Endothelial cell (in vitro differentiated cells): ENCODE data around the gene KRTAP2-2. TPM values are rescaled to one million over a fixed set of nuclear protein-coding genes. Genes with fewer than 3 reads are reported as not detected.

Experiments
- DNase-seq: peaks from one replicate; pipeline ENCODE4 v3.0.0; 2021; ENCODE audit warnings: low spot score
- H3K27ac Mint-ChIP-seq: one replicate; pipeline ENCODE4 v1.8.0; 2021; ENCODE audit warnings: mixed read lengths, inconsistent platforms; ENCODE audit not compliant: unreplicated experiment
- H3K27me3 Mint-ChIP-seq: one replicate; pipeline ENCODE4 v1.8.0; 2021; ENCODE audit warnings: mild to moderate bottlenecking, moderate library complexity, mixed read lengths, inconsistent platforms; ENCODE audit not compliant: unreplicated experiment
- H3K36me3 Mint-ChIP-seq: one replicate; pipeline ENCODE4 v1.8.0; 2021; ENCODE audit warnings: mild to moderate bottlenecking, low read depth, mixed read lengths, inconsistent platforms; ENCODE audit not compliant: unreplicated experiment
- H3K4me1 Mint-ChIP-seq: one replicate; pipeline ENCODE4 v1.8.0; 2021; ENCODE audit warnings: mild to moderate bottlenecking, mixed read lengths, inconsistent platforms; ENCODE audit not compliant: unreplicated experiment
- H3K4me3 Mint-ChIP-seq: one replicate; pipeline ENCODE4 v1.8.0; 2021; ENCODE audit warnings: mild to moderate bottlenecking, mixed read lengths, inconsistent platforms; ENCODE audit not compliant: unreplicated experiment
- H3K9me3 Mint-ChIP-seq: one replicate; pipeline ENCODE4 v1.8.0; 2021; ENCODE audit warnings: mixed read lengths, inconsistent platforms; ENCODE audit not compliant: unreplicated experiment
- total RNA-seq: library from RNA; stranded (reverse); fragmentation: NEBNext Ultra II Directional; extraction: Animal tissue kit (Norgen Biotek cat#: 25700); gene quantifications from one replicate; pipeline ENCODE4 v1.2.1, GENCODE V29; 2021; ENCODE audit not compliant: unreplicated experiment
- TF ChIP-seq, protein P1 (sequence below): fragments of 200-600 bp; sonication (generic); IDR thresholded peaks from one replicate; pipeline ENCODE4 v1.5.0; 2021; ENCODE audit warnings: antibody characterized with exemption; ENCODE audit not compliant: unreplicated experiment

The KRTAP2-2 gene
- total RNA-seq, 1 donor from 2014 or later, result not detected

DNA sequence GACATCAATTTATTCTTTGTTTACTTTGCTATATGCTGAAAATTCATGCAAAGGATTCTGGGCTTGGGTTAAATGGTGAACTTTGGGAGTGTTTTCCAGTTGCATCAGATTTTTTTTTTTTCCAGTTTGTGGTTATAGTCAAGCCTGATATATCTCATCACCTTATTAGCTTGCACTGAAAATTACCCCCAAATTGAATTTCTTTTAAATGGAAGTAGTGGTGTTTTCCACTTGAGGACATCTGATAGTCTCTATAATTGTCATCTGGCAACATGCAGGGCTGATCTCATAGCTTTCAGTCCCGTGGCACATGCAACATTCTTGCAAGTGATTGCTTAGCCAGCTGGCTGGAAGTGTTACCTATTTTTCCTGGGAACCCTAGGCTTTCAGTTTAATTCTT lies 41.4 kb downstream of the KRTAP2-2 start:
- H3K36me3 Mint-ChIP-seq, result no peaks in the 10 kb centered on the region
- no peaks in the 10 kb centered on the region for H3K9me3 Mint-ChIP-seq
- no peaks in the 10 kb centered on the region for H3K27me3 Mint-ChIP-seq
- TF ChIP-seq, protein P1, sequence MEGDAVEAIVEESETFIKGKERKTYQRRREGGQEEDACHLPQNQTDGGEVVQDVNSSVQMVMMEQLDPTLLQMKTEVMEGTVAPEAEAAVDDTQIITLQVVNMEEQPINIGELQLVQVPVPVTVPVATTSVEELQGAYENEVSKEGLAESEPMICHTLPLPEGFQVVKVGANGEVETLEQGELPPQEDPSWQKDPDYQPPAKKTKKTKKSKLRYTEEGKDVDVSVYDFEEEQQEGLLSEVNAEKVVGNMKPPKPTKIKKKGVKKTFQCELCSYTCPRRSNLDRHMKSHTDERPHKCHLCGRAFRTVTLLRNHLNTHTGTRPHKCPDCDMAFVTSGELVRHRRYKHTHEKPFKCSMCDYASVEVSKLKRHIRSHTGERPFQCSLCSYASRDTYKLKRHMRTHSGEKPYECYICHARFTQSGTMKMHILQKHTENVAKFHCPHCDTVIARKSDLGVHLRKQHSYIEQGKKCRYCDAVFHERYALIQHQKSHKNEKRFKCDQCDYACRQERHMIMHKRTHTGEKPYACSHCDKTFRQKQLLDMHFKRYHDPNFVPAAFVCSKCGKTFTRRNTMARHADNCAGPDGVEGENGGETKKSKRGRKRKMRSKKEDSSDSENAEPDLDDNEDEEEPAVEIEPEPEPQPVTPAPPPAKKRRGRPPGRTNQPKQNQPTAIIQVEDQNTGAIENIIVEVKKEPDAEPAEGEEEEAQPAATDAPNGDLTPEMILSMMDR, result no peak
- no peak for DNase-seq
- H3K4me1 Mint-ChIP-seq, result peaks cover 19% of the 10 kb centered on the region
- H3K27ac Mint-ChIP-seq, result no peak overlapping the region
- H3K4me3 Mint-ChIP-seq, result no peak overlapping the region

- Mint-ChIP-seq H3K36me3 (no peaks in the 10 kb centered on the region), H3K4me1 (peaks cover 15% of the 10 kb centered on the region), H3K4me3 (no peak overlapping the region), H3K9me3 (no peaks in the 10 kb centered on the region), H3K27ac (no peak overlapping the region), H3K27me3 (no peaks in the 10 kb centered on the region)
- DNase-seq, result no peak
- TF ChIP-seq, protein P1, result no peak
Measured at GRCh38 chr17:41013181-41013580, 41.8 kb downstream of the KRTAP2-2 start.

DNA sequence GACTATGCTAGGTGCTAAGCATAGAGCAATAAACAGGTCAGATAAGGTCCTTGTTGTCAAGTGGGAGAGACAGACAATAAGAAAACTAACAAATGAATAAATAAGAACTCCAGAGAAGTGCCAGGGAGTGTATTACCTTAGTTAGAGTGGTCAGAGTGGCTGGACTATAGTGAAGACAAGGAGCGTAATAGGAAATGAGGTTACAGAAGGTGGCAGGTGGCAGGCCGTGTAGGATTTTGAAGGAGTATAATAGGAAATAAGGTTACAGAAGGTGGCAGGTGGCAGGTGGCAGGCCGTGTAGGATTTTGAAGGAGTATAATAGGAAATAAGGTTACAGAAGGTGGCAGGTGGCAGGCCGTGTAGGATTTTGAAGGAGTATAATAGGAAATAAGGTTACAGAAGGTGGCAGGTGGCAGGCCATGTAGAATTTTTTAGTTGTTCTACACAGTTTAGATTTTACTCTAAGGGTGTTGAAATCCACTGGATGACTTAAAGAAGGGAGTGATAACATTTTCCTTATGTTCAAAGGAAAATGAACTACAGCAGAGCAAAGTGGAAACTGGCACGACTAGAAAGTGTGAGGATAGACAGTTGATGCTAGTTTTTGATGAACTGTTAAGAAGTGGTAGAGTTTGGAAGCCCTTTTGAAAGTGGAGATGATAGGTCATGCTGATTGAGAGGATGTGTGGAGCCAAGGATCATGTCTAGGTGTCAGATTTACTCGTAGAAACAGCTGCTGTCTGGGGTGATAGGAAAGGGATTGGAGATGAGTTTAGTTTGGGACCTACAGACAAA lies 42.5 kb downstream of the KRTAP2-2 start:
- no peaks in the 10 kb centered on the region for H3K27me3 Mint-ChIP-seq

GRCh38 chr17:41010441-41010840 lies 44.6 kb downstream of the KRTAP2-2 start:
- H3K27ac Mint-ChIP-seq, result no peak overlapping the region
- H3K27me3 Mint-ChIP-seq, result no peaks in the 10 kb centered on the region
- no peaks in the 10 kb centered on the region for H3K9me3 Mint-ChIP-seq
- no peak overlapping the region for H3K4me3 Mint-ChIP-seq
- no peaks in the 10 kb centered on the region for H3K4me1 Mint-ChIP-seq
- TF ChIP-seq, protein P1, result no peak
- DNase-seq, result no peak
- H3K36me3 Mint-ChIP-seq, result no peaks in the 10 kb centered on the region

More for the DNA sequence above, 42.5 kb downstream of the KRTAP2-2 start:
- DNase-seq, result no peak
- Mint-ChIP-seq H3K27ac (no peak overlapping the region), H3K36me3 (no peaks in the 10 kb centered on the region), H3K4me1 (peaks cover 9% of the 10 kb centered on the region), H3K4me3 (no peak overlapping the region), H3K9me3 (no peaks in the 10 kb centered on the region)
- TF ChIP-seq, protein P1, result no peak

DNA sequence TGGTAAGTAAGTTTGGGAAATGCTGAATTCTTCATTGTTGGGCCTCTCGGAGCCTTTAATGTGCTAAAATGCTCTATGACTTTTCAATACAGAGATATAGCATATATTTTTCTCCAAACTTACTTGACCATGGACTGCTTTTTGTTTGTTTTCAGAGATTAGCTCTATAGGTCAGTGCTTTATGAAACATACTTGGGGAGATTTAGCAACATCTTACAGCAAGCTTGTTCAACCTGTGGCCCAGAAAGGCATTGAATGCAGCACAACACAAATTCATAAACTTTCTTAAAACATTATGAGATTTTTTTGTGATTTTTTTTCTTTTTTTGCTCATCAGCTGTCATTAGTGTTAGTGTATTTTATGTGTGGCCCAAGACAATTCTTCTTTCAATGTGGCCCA lies 45.1 kb downstream of the KRTAP2-2 start:
- Mint-ChIP-seq H3K4me1 (no peaks in the 10 kb centered on the region), H3K36me3 (no peaks in the 10 kb centered on the region), H3K9me3 (no peaks in the 10 kb centered on the region), H3K27me3 (no peaks in the 10 kb centered on the region), H3K4me3 (no peak overlapping the region), H3K27ac (no peak overlapping the region)
- DNase-seq, result no peak
- TF ChIP-seq, protein P1, result no peak
